Eye (tissue), 1 donor: ENCODE measurements around the gene PYROXD2.

ENCODE experiments used
- DNase-seq: peaks from one replicate; pipeline ENCODE4 v3.0.0-alpha.2; 2015

The PYROXD2 gene

GRCh38 chr10:98414578-98414931 lies 427 bp downstream of the PYROXD2 start:
- DNase-seq = no peak

- no peak for DNase-seq
Observed at GRCh38 chr10:98411768-98412167, 3.2 kb downstream of the PYROXD2 start.

- DNase-seq = no peak
Observed at GRCh38 chr10:98411166-98411565, 3.8 kb downstream of the PYROXD2 start.

- no peak for DNase-seq
Observed at GRCh38 chr10:98410759-98411158, 4.2 kb downstream of the PYROXD2 start.

GRCh38 chr10:98410135-98410743 lies 4.7 kb downstream of the PYROXD2 start:
- no peak for DNase-seq

- DNase-seq = no peak
Observed at GRCh38 chr10:98408799-98409198, 6.2 kb downstream of the PYROXD2 start.

- no peak for DNase-seq
Observed at GRCh38 chr10:98407744-98408241, 7.2 kb downstream of the PYROXD2 start.

- no peak for DNase-seq
Observed at GRCh38 chr10:98407017-98407743, 7.8 kb downstream of the PYROXD2 start.

- DNase-seq = no peak
Observed at GRCh38 chr10:98405422-98405821, 9.6 kb downstream of the PYROXD2 start.

GRCh38 chr10:98404571-98405359 lies 10.2 kb downstream of the PYROXD2 start:
- DNase-seq = no peak

GRCh38 chr10:98403812-98404504 lies 11.0 kb downstream of the PYROXD2 start:
- DNase-seq = no peak

- DNase-seq = no peak
Observed at GRCh38 chr10:98402931-98403718, 11.9 kb downstream of the PYROXD2 start.

- DNase-seq = no peak
Observed at GRCh38 chr10:98402478-98402877, 12.5 kb downstream of the PYROXD2 start.

- DNase-seq = no peak
Observed at GRCh38 chr10:98400482-98400881, 14.5 kb downstream of the PYROXD2 start.

- no peak for DNase-seq
Observed at GRCh38 chr10:98399784-98400183, 15.2 kb downstream of the PYROXD2 start.

- no peak for DNase-seq
Observed at GRCh38 chr10:98397089-98397600, 17.8 kb downstream of the PYROXD2 start.

- DNase-seq = no peak
Observed at GRCh38 chr10:98396096-98397063, 18.6 kb downstream of the PYROXD2 start.

- no peak for DNase-seq
Observed at GRCh38 chr10:98394851-98395440, 20.0 kb downstream of the PYROXD2 start.

GRCh38 chr10:98391578-98391991 lies 23.4 kb downstream of the PYROXD2 start:
- DNase-seq = no peak

GRCh38 chr10:98391065-98391464 lies 23.9 kb downstream of the PYROXD2 start:
- DNase-seq = no peak
